Neural progenitor cell (in vitro differentiated cells): Measurements from ENCODE around the gene CCNE1. TPM values are rescaled to one million over a fixed set of nuclear protein-coding genes. Genes with fewer than 3 reads are reported as not detected.

Experiments used
- DNase-seq: peaks from one replicate; pipeline ENCODE4 v3.0.0-alpha.2; 2016; ENCODE audit warnings: low spot score
- H2AFZ ChIP-seq: fragments of 200-600 bp; sonication (generic); replicated peaks from 2 replicates; pipeline ENCODE4 v1.6.1; 2016; ENCODE audit warnings: antibody characterized with exemption
- H3F3A ChIP-seq: fragments of 200-600 bp; sonication (generic); 2 replicates; pipeline ENCODE4 v1.6.1; 2016; ENCODE audit warnings: antibody characterized with exemption, low read depth
- H3K27ac ChIP-seq: fragments of 200-600 bp; sonication (generic); 2 replicates; pipeline ENCODE4 v1.5.1; 2016; ENCODE audit warnings: mild to moderate bottlenecking
- H3K27me3 ChIP-seq: fragments of 200-600 bp; sonication (generic); 2 replicates; pipeline ENCODE4 v1.6.1; 2016; ENCODE audit warnings: mild to moderate bottlenecking, moderate library complexity
- H3K36me3 ChIP-seq: fragments of 200-600 bp; sonication (generic); 2 replicates; pipeline ENCODE4 v1.5.1; 2016
- H3K4me1 ChIP-seq: fragments of 200-600 bp; sonication (generic); 2 replicates; pipeline ENCODE4 v1.6.1; 2016; ENCODE audit warnings: mixed run types
- H3K4me2 ChIP-seq: fragments of 200-600 bp; sonication (generic); 2 replicates; pipeline ENCODE4 v1.6.1; 2016
- H3K4me3 ChIP-seq: fragments of 200-600 bp; sonication (generic); 2 replicates; pipeline ENCODE4 v1.5.1; 2016
- H3K79me2 ChIP-seq: fragments of 200-600 bp; sonication (generic); 2 replicates; pipeline ENCODE4 v1.6.1; 2016; ENCODE audit warnings: low read depth
- H3K9ac ChIP-seq: fragments of 200-600 bp; sonication (generic); 2 replicates; pipeline ENCODE4 v1.6.1; 2016
- H3K9me3 ChIP-seq: fragments of 200-600 bp; sonication (generic); 2 replicates; pipeline ENCODE4 v1.5.1; 2016; ENCODE audit warnings: low read depth
- H4K20me1 ChIP-seq: fragments of 200-600 bp; sonication (generic); 2 replicates; pipeline ENCODE4 v1.6.1; 2016; ENCODE audit warnings: low read depth
- H3K27ac Mint-ChIP-seq: 3 replicates; pipeline ENCODE4 v1.8.0; 2021; ENCODE audit warnings: mixed read lengths
- H3K27me3 Mint-ChIP-seq: 2 replicates; pipeline ENCODE4 v1.8.0; 2022; ENCODE audit warnings: low read depth, mild to moderate bottlenecking, inconsistent platforms, moderate library complexity, mixed read lengths; ENCODE audit not compliant: insufficient read depth
- H3K36me3 Mint-ChIP-seq: 3 replicates; pipeline ENCODE4 v1.8.0; 2021; ENCODE audit warnings: mixed read lengths
- H3K4me1 Mint-ChIP-seq: 3 replicates; pipeline ENCODE4 v1.8.0; 2021; ENCODE audit warnings: mixed read lengths
- H3K4me3 Mint-ChIP-seq: 3 replicates; pipeline ENCODE4 v1.8.0; 2021; ENCODE audit warnings: mild to moderate bottlenecking, moderate library complexity, mixed read lengths
- H3K9me3 Mint-ChIP-seq: 3 replicates; pipeline ENCODE4 v1.8.0; 2020; ENCODE audit warnings: mixed read lengths
- CTCF ChIP-seq: fragments of 200-600 bp; sonication (generic); IDR thresholded peaks from 2 replicates; pipeline ENCODE4 v1.5.1; 2017; ENCODE audit warnings: antibody characterized with exemption, mild to moderate bottlenecking
- EZH2 ChIP-seq: fragments of 200-600 bp; sonication (generic); IDR thresholded peaks from 2 replicates; pipeline ENCODE4 v1.6.1; 2017; ENCODE audit warnings: antibody characterized with exemption, mild to moderate bottlenecking, moderate library complexity
- EZH2phosphoT487 ChIP-seq: fragments of 200-600 bp; sonication (generic); IDR thresholded peaks from 2 replicates; pipeline ENCODE4 v1.6.1; 2017; ENCODE audit warnings: antibody characterized with exemption
- total RNA-seq: library from RNA; depleted of rRNA; stranded (reverse); fragments of >200 nt; gene quantifications from 2 replicates; pipeline ENCODE4 v1.2.3, GENCODE V29; 2015; ENCODE audit warnings: low replicate concordance

The CCNE1 gene
- total RNA-seq, 1 donor from 2014 or later, result 31.4 TPM

DNA sequence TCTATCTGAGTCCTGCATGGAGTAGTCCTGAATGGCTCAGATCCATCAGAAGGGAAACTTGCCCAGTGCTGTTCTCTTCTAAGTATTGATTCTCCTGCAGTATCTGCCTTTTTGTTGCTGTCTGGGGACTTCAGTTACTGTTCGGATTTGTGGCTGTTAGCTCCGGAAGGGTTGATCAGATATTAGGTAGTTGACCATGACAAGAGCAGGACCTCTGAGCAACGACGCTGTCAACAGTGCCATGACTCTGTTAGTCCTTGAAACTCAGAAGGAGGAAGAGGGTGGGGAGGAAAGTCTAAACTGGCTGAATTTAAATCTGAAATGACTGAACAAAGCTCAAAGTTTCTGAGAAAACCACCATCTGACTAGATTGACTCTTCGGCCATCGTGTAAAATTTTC lies 42.2 kb downstream of the CCNE1 start:
- no peak overlapping the region for H3K4me3 ChIP-seq
- no peaks in the 10 kb centered on the region for H3K9me3 ChIP-seq
- no peak overlapping the region for H3K27ac ChIP-seq
- peaks cover 12% of the 10 kb centered on the region for H3K4me1 Mint-ChIP-seq
- peaks cover 2% of the 10 kb centered on the region for H3K27me3 Mint-ChIP-seq
- H3K4me1 ChIP-seq, result no peaks in the 10 kb centered on the region
- H3K27me3 ChIP-seq, result peaks cover 7% of the 10 kb centered on the region
- TF ChIP-seq CTCF (no peak), EZH2 (no peak), EZH2phosphoT487 (no peak)
- H3K36me3 Mint-ChIP-seq, result no peaks in the 10 kb centered on the region
- no peak overlapping the region for H3K4me3 Mint-ChIP-seq
- H3F3A ChIP-seq, result no peaks in the 10 kb centered on the region
- no peaks in the 10 kb centered on the region for H3K79me2 ChIP-seq
- no peaks in the 10 kb centered on the region for H4K20me1 ChIP-seq
- no peaks in the 10 kb centered on the region for H3K36me3 ChIP-seq
- H3K9me3 Mint-ChIP-seq, result no peaks in the 10 kb centered on the region
- no peak overlapping the region for H3K4me2 ChIP-seq
- H3K9ac ChIP-seq, result no peak overlapping the region
- H2AFZ ChIP-seq, result no peak overlapping the region
- DNase-seq, result no peak
- no peak overlapping the region for H3K27ac Mint-ChIP-seq

DNA sequence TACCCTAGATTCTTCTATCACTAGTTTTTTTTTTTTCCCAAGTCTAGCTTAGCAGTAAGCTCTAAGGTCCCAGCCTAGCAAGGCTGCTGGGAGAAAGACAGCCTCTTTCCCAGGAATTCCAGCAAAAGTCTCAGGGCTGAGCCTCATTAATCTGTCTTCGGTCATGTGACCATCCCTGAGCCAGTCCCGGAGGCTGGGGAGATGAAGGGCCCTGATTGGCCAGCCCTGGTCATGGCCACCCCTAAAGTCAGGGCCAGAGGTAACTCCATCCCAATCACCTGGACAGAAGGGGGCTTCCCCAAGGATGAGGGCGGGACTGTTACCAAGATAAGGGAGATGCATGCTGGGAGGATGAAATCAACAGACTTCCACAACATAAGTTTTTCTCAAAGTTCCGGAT lies 43.3 kb downstream of the CCNE1 start:
- no peaks in the 10 kb centered on the region for H3K27me3 ChIP-seq
- H3K4me1 ChIP-seq, result no peaks in the 10 kb centered on the region
- H3K9me3 ChIP-seq, result no peaks in the 10 kb centered on the region
- H3K36me3 ChIP-seq, result no peaks in the 10 kb centered on the region
- no peak for DNase-seq
- H3K9ac ChIP-seq, result no peak overlapping the region
- H3K4me3 ChIP-seq, result no peak overlapping the region
- no peak overlapping the region for H3K27ac ChIP-seq
- Mint-ChIP-seq H3K9me3 (no peaks in the 10 kb centered on the region), H3K27ac (peak overlapping the region; percentile 11), H3K27me3 (peaks cover 2% of the 10 kb centered on the region), H3K36me3 (no peaks in the 10 kb centered on the region), H3K4me1 (peaks cover 12% of the 10 kb centered on the region), H3K4me3 (no peak overlapping the region)
- no peaks in the 10 kb centered on the region for H4K20me1 ChIP-seq
- H2AFZ ChIP-seq, result peak overlapping the region; percentile 44
- H3K4me2 ChIP-seq, result no peak overlapping the region
- TF ChIP-seq CTCF (no peak), EZH2 (no peak)
- no peaks in the 10 kb centered on the region for H3F3A ChIP-seq
- H3K79me2 ChIP-seq, result no peaks in the 10 kb centered on the region

DNA sequence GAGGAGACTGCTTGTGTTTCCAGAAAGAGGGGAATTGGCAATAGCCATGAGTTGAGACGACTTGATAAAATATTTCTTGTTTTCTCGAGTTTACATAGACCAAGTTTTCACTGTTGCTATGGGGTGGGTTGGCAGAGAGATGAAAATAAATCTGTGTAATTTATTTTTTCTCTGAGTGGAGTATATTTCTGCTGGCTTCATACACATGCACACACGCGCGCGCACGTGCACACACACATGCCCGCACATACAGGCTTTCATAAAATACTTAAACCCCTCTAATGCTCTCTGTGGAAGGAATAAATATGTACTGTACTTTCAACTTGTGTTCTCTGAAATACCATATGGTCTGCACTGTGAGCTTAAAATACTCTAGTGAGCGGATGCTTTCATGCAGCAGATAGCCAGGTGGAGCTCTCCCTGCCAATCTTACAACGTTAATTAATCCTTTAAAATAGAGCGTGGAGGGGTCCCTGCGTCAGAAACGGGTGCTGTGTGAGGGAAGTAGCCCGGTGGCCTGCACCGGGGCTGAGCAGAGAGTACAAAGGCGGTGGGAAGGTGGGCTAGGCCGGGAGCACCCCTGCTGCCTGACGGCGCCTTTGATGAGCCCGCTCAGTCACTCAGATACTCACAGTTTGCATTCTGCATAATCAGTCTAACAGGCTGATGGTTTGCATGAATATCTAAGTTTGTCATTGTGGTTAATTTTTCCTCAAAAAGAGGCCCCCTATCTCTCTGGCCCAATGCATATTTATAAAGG lies 44.1 kb downstream of the CCNE1 start:
- Mint-ChIP-seq H3K36me3 (no peaks in the 10 kb centered on the region), H3K9me3 (no peaks in the 10 kb centered on the region), H3K27ac (peak overlapping the region; percentile 11), H3K4me3 (no peak overlapping the region), H3K4me1 (peaks cover 12% of the 10 kb centered on the region), H3K27me3 (peaks cover 5% of the 10 kb centered on the region)
- no peak overlapping the region for H3K4me3 ChIP-seq
- H3F3A ChIP-seq, result no peaks in the 10 kb centered on the region
- H3K9ac ChIP-seq, result no peak overlapping the region
- H3K4me1 ChIP-seq, result no peaks in the 10 kb centered on the region
- no peak overlapping the region for H2AFZ ChIP-seq
- H3K9me3 ChIP-seq, result no peaks in the 10 kb centered on the region
- no peaks in the 10 kb centered on the region for H3K27me3 ChIP-seq
- no peaks in the 10 kb centered on the region for H3K79me2 ChIP-seq
- DNase-seq, result no peak
- no peaks in the 10 kb centered on the region for H4K20me1 ChIP-seq
- TF ChIP-seq EZH2phosphoT487 (no peak), EZH2 (no peak), CTCF (no peak)
- H3K27ac ChIP-seq, result no peak overlapping the region
- no peaks in the 10 kb centered on the region for H3K36me3 ChIP-seq
- no peak overlapping the region for H3K4me2 ChIP-seq
